ENCODE results near the gene OAF.

The OAF gene

GRCh38 chr11:120229451-120230424 lies 18.9 kb downstream of the OAF start:
- no peak for DNase-seq (ENCODE audit: extremely low spot score)
- CTCF ChIA-PET: interaction anchor here (0.5 to 2.8 kb wide), 17 partner anchors 19 to 85 kb away, joined by 3 to 15 read pairs (median 4); no protein-coding TSS in a partner anchor
- TF ChIP-seq ZNF384 (IDR thresholded peaks at IDR 0.05) (no peak), ELF4 (IDR thresholded peaks at IDR 0.05) (no peak), ARNT (IDR thresholded peaks at IDR 0.05) (no peak), FOXK2 (IDR thresholded peaks at IDR 0.05) (no peak), HDGF (IDR thresholded peaks at IDR 0.05; ENCODE audit: borderline replicate concordance) (no peak), FOXM1 (IDR thresholded peaks at IDR 0.05; ENCODE audit: borderline replicate concordance) (no peak), FOXA1 (IDR thresholded peaks at IDR 0.05) (no peak), LEF1 (IDR thresholded peaks at IDR 0.05; ENCODE audit: borderline replicate concordance) (no peak), NFRKB (IDR thresholded peaks at IDR 0.05) (no peak), L3MBTL2 (conservative IDR thresholded peaks at IDR 0.05) (no peak), SUZ12 (IDR thresholded peaks at IDR 0.05) (no peak), SP1 (IDR thresholded peaks at IDR 0.05) (no peak), PKNOX1 (IDR thresholded peaks at IDR 0.05) (no peak), CTBP1 (IDR thresholded peaks at IDR 0.05; ENCODE audit: borderline replicate concordance) (no peak), TARDBP (IDR thresholded peaks at IDR 0.05) (no peak), BHLHE40 (IDR thresholded peaks at IDR 0.05; ENCODE audit: borderline replicate concordance) (no peak)
- POLR2A ChIA-PET: no interaction called here

GRCh38 chr11:120230433-120231071 lies 19.7 kb downstream of the OAF start:
- ChIA-PET POLR2A (no interaction called here), CTCF (interaction anchor here (0.9 to 2.8 kb wide), 6 partner anchors 13 to 84 kb away, joined by 3 to 15 read pairs (median 4); no protein-coding TSS in a partner anchor)
- no peak for TF ChIP-seq PKNOX1 (IDR thresholded peaks at IDR 0.05)
- no peak for TF ChIP-seq HDGF (IDR thresholded peaks at IDR 0.05; ENCODE audit: borderline replicate concordance)
- TF ChIP-seq SUZ12 (IDR thresholded peaks at IDR 0.05): no peak
- TF ChIP-seq SP1 (IDR thresholded peaks at IDR 0.05): no peak
- TF ChIP-seq BHLHE40 (IDR thresholded peaks at IDR 0.05; ENCODE audit: borderline replicate concordance): no peak
- no peak for TF ChIP-seq ZNF384 (IDR thresholded peaks at IDR 0.05)
- TF ChIP-seq FOXK2 (IDR thresholded peaks at IDR 0.05): no peak
- no peak for TF ChIP-seq ARNT (IDR thresholded peaks at IDR 0.05)
- TF ChIP-seq LEF1 (IDR thresholded peaks at IDR 0.05; ENCODE audit: borderline replicate concordance): no peak
- no peak for TF ChIP-seq FOXM1 (IDR thresholded peaks at IDR 0.05; ENCODE audit: borderline replicate concordance)
- no peak for TF ChIP-seq L3MBTL2 (conservative IDR thresholded peaks at IDR 0.05)
- TF ChIP-seq ELF4 (IDR thresholded peaks at IDR 0.05): no peak
- no peak for TF ChIP-seq CTBP1 (IDR thresholded peaks at IDR 0.05; ENCODE audit: borderline replicate concordance)
- no peak for DNase-seq (ENCODE audit: extremely low spot score)

- DNase-seq (ENCODE audit: extremely low spot score): no peak
- ChIA-PET POLR2A (no interaction called here), CTCF (interaction anchor here (1.1 to 4.9 kb wide), 4 partner anchors 11 to 68 kb away, joined by 3 to 41 read pairs (median 7); no protein-coding TSS in a partner anchor)
- TF ChIP-seq L3MBTL2 (conservative IDR thresholded peaks at IDR 0.05) (no peak), FOXK2 (IDR thresholded peaks at IDR 0.05) (no peak), SP1 (IDR thresholded peaks at IDR 0.05) (no peak), CTBP1 (IDR thresholded peaks at IDR 0.05; ENCODE audit: borderline replicate concordance) (no peak), TARDBP (IDR thresholded peaks at IDR 0.05) (no peak), FOXM1 (IDR thresholded peaks at IDR 0.05; ENCODE audit: borderline replicate concordance) (no peak), PKNOX1 (IDR thresholded peaks at IDR 0.05) (no peak), ARNT (IDR thresholded peaks at IDR 0.05) (no peak), NFRKB (IDR thresholded peaks at IDR 0.05) (no peak), ELF4 (IDR thresholded peaks at IDR 0.05) (no peak), FOXA1 (IDR thresholded peaks at IDR 0.05) (no peak), HDGF (IDR thresholded peaks at IDR 0.05; ENCODE audit: borderline replicate concordance) (no peak), LEF1 (IDR thresholded peaks at IDR 0.05; ENCODE audit: borderline replicate concordance) (no peak), SUZ12 (IDR thresholded peaks at IDR 0.05) (no peak), BHLHE40 (IDR thresholded peaks at IDR 0.05; ENCODE audit: borderline replicate concordance) (no peak), ZNF384 (IDR thresholded peaks at IDR 0.05) (no peak)
These were observed 21.1 kb downstream of the OAF start for GRCh38 chr11:120231963-120232362.

GRCh38 chr11:120233207-120233803 lies 22.5 kb downstream of the OAF start:
- POLR2A ChIA-PET: no interaction called here
- no peak for DNase-seq (ENCODE audit: extremely low spot score)
- TF ChIP-seq PKNOX1 (IDR thresholded peaks at IDR 0.05): no peak
- no peak for TF ChIP-seq FOXM1 (IDR thresholded peaks at IDR 0.05; ENCODE audit: borderline replicate concordance)
- no peak for TF ChIP-seq SP1 (IDR thresholded peaks at IDR 0.05)
- CTCF ChIA-PET: interaction anchor here (0.7 to 4.9 kb wide), 3 partner anchors 58 to 70 kb away, joined by 3 to 41 read pairs (median 7); no protein-coding TSS in a partner anchor
